Activated CD4-positive, alpha-beta T cell treated with anti-CD3 and anti-CD28 coated beads, Interleukin-2, amount 50 U/mL, for 48 hours (primary cell): ENCODE results near the gene PITPNM3.
"Not testable (repeated sequence)": the region's sequence is repeated elsewhere in the genome, so short reads cannot be mapped to it uniquely, and the experiment has no call there.

Source experiments
- DNase-seq, 2 experiments: peaks; one replicate each; pipeline ENCODE4 v3.0.0-alpha.2; 2020

Gene PITPNM3

GRCh38 chr17:6556121-6557039, at the start of gene PITPNM3:
TSS of gene PITPNM3 (minus strand) at chr17:6556555. CDS start at chr17:6556406, 149 bp downstream.
- no peak for DNase-seq

GRCh38 chr17:6605142-6605541, 48.8 kb upstream of the PITPNM3 start:
- DNase-seq: no peak

GRCh38 chr17:6603744-6604325, 47.5 kb upstream of the PITPNM3 start:
- no peak for DNase-seq

GRCh38 chr17:6602141-6602540, 45.8 kb upstream of the PITPNM3 start:
- no peak for DNase-seq

- no peak for DNase-seq
Measured at GRCh38 chr17:6599364-6599763, 43.0 kb upstream of the PITPNM3 start.

- no peak for DNase-seq
Measured at GRCh38 chr17:6597727-6598126, 41.4 kb upstream of the PITPNM3 start.

GRCh38 chr17:6596941-6597340, 40.6 kb upstream of the PITPNM3 start:
- no peak for DNase-seq

- no peak for DNase-seq
Measured at GRCh38 chr17:6596511-6596910, 40.2 kb upstream of the PITPNM3 start.

- DNase-seq: no peak
Measured at GRCh38 chr17:6596081-6596480, 39.7 kb upstream of the PITPNM3 start.

GRCh38 chr17:6593371-6593770, 37.0 kb upstream of the PITPNM3 start:
- DNase-seq: not testable (repeated sequence)

- DNase-seq: no peak
Measured at GRCh38 chr17:6592173-6592572, 35.8 kb upstream of the PITPNM3 start.

GRCh38 chr17:6591599-6592158, 35.3 kb upstream of the PITPNM3 start:
- DNase-seq: no peak

GRCh38 chr17:6589266-6589946, 33.1 kb upstream of the PITPNM3 start:
- DNase-seq: no peak

- DNase-seq: no peak
Measured at GRCh38 chr17:6588165-6588564, 31.8 kb upstream of the PITPNM3 start.

- no peak for DNase-seq
Measured at GRCh38 chr17:6587310-6587709, 31.0 kb upstream of the PITPNM3 start.

GRCh38 chr17:6583411-6583810, 27.1 kb upstream of the PITPNM3 start:
- no peak for DNase-seq

GRCh38 chr17:6580625-6581024, 24.3 kb upstream of the PITPNM3 start:
- no peak for DNase-seq

- DNase-seq: no peak
Measured at GRCh38 chr17:6578491-6578890, 22.1 kb upstream of the PITPNM3 start.

GRCh38 chr17:6577686-6578263, 21.4 kb upstream of the PITPNM3 start:
- DNase-seq: no peak

- no peak for DNase-seq
Measured at GRCh38 chr17:6576038-6576785, 19.9 kb upstream of the PITPNM3 start.

GRCh38 chr17:6575596-6575988, 19.2 kb upstream of the PITPNM3 start:
- DNase-seq: no peak
